ENCODE measurements around the gene EHD4.

EHD4 gene

GRCh38 chr15:41892621-41893421 is 79.5 kb downstream of the EHD4 start:
- peak; percentile 19 for DNase-seq

- no peak for DNase-seq
Measured at GRCh38 chr15:41891946-41892345, 80.4 kb downstream of the EHD4 start.

GRCh38 chr15:41891226-41891625 is 81.1 kb downstream of the EHD4 start:
- DNase-seq, result no peak

- DNase-seq, result no peak
Measured at GRCh38 chr15:41890050-41890690, 82.2 kb downstream of the EHD4 start.

GRCh38 chr15:41888662-41889253 is 83.6 kb downstream of the EHD4 start:
- no peak for DNase-seq

GRCh38 chr15:41887893-41888292 is 84.5 kb downstream of the EHD4 start:
- DNase-seq, result no peak

GRCh38 chr15:41887161-41887560 is 85.2 kb downstream of the EHD4 start:
- DNase-seq, result no peak

- no peak for DNase-seq
Measured at GRCh38 chr15:41886741-41887140, 85.6 kb downstream of the EHD4 start.

GRCh38 chr15:41885841-41886240 is 86.5 kb downstream of the EHD4 start:
- DNase-seq, result no peak

- no peak for DNase-seq
Measured at GRCh38 chr15:41885321-41885720, 87.0 kb downstream of the EHD4 start.

- no peak for DNase-seq
Measured at GRCh38 chr15:41884458-41884857, 87.9 kb downstream of the EHD4 start.

GRCh38 chr15:41883484-41883825 is 88.9 kb downstream of the EHD4 start:
- DNase-seq, result no peak

GRCh38 chr15:41882689-41883483 is 89.5 kb downstream of the EHD4 start:
- no peak for DNase-seq

GRCh38 chr15:41881920-41882688 is 90.3 kb downstream of the EHD4 start:
- DNase-seq, result no peak

GRCh38 chr15:41881550-41881919 is 90.8 kb downstream of the EHD4 start:
- no peak for DNase-seq

- no peak for DNase-seq
Measured at GRCh38 chr15:41881086-41881485, 91.3 kb downstream of the EHD4 start.

- DNase-seq, result no peak
Measured at GRCh38 chr15:41880156-41880877, 92.0 kb downstream of the EHD4 start.

- DNase-seq, result no peak
Measured at GRCh38 chr15:41879321-41879845, 93.0 kb downstream of the EHD4 start.

- no peak for DNase-seq
Measured at GRCh38 chr15:41878355-41878699, 94.0 kb downstream of the EHD4 start.

- no peak for DNase-seq
Measured at GRCh38 chr15:41877631-41878354, 94.6 kb downstream of the EHD4 start.

GRCh38 chr15:41876689-41877088 is 95.7 kb downstream of the EHD4 start:
- DNase-seq, result no peak

Data from effector CD4-positive, alpha-beta T cell (primary cell).